ENCODE measurements around the gene PYM1.
"Not testable (repeated sequence)": the region's sequence is repeated elsewhere in the genome, so short reads cannot be mapped to it uniquely, and the experiment has no call there.

Gene PYM1

DNA sequence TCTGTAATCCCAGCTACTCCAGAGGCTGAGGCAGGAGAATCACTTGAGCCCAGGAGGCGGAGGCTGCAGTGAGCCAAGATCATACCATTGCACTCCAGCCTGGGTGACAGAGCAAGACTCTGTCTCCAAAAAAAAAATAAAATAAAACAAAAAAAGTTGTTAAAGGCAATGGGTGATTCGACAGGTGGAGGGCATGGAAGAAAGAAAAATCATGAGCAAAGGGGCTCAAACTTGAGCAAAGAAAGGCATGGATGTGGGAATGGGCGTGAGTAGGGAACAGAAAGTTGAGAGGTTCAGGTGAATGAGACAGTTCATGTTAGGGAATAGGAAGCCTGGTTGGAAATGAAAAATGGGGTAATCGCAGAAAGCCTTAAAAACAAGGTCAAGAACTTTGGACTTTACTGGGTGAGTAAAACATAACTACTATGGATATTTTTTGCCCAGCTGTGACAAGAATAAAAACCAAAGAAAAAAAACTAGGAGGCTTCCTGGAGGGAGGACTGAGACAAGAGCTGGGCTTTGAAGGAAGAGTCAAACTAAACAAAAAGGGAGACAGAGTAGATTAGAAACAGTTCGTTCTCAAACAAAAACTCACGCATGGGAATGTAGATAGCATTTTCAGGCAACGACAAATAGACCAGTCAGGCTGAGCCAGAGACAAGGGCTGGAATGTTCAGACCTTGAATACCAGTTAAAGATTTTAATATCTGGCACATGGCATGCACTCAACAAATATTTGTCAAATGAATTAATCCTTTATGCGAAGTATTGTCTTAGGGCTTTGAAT lies 18.8 kb downstream of the PYM1 start:
- no peak for DNase-seq

DNA sequence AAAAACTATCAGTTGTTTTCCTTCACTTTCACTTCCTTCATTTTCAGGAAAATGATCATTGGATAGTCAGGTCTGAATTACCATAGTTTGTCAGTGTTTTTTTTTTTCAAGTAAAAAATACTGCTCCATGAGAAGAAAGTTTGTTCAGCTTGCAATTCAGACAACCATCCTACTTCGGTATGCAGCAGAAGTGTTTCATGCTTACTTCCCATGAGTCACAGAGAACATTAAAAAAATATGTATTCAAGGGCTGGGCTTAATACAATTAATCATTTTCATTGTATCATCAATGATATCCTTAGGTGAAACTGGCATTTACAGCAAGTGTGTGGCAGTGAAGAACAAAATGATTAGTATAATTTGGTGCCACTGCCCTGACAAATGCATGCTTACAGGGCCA lies 21.6 kb downstream of the PYM1 start:
- DNase-seq = no peak

DNA sequence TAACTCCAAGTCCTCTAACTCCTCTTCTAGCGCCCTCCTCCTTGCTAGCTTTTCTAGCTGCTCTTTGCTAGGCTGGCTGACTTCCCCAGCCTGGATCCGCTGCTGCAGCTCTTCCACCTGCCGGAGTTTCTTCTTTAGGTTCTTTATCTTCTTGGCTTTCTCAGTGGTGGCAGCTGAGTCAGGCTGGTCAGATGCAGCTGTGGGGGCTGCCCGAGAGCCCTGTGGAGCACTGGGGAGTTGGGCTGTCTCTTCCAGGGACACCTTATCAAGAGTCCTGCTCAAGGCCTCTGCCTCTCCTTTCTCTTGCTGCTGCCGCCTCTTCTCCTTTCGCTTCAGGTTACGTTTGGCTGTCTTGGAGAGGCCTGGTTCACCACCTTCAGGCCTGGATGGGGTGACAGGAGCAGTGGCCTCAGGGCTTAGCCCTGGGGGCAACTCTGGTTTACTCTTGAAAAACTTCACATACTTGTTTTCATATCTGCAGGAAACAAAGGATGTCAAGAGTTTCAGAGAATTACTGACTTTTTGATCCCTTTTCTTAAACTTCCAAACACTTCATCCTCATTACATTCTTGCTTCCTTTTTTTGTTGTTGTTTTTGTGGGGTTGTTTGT lies 25.7 kb downstream of the PYM1 start:
- no peak for DNase-seq

DNA sequence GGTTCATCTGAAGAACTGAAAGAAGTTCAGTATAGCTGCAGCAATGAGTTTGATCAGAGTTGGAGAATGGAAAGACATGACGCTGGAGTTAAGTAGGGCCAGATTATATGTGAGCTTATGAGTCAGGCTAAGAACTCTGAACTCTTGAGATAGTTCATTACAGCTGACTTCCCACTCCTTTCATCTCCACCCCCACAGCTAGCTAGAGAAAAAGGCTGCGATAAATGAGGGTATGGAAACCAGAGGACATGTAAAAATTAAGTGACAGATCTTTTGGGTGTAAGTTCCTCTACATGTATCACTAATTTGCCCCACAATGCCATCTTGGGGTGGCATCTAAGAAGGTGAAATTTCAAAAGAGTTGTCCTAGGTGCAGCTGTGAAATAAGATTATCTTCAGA lies 28.6 kb downstream of the PYM1 start:
- DNase-seq = no peak

DNA sequence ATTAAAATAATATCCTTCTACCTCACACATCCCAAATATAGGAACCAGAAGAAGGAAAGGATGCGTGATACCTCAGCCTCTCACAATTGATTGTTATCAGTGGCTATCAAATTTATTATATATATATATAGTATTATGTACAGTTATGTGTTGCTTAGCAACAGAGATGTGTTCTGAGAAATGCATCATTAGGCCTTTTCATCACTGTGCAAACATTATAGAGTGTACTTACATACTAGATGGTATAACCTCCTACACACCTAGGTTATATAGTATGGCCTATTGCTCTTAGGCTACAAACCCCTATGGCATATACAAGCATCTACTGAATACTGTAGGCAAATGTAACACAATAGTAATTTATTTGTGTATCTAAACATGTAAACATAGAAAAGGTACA lies 34.0 kb downstream of the PYM1 start:
- DNase-seq = no peak

DNA sequence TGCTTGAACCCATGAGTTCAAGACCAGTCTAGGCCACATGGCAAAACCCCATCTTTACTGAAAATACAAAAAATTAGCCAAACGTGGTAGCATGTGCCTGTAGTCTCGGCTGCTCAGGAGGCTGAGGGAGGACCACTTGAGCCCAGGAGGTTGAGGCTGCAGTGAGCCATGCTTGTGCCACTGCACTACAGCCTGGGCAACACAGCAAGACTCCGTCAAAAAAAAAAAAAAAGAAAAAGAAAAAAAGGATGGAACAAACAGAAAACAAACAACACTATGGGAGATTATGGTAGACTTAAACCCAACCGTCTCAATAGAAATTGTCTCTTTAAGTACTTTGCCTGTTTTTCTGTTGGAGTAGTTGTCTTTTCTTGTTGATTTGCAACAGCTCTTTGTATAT lies 36.4 kb downstream of the PYM1 start:
- DNase-seq = no peak

DNA sequence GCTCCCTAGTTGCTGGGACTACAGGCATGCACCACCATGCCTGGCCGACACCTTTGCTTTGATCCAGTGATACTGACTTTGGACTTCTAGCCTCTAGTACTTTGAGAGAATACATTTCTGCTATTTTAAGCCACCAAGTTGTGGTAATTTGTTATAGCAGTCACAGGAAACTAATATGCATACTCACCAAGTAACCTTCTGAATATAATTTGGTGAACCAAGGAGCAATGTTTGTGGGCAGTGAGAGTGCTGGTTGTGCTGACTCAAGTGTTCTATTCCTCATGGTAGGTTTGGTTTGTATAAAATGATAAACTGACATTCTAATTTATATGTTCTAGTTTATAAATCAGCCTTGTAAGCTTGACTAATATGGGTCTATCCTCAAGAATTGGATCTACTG lies 42.6 kb downstream of the PYM1 start:
- DNase-seq = no peak

DNA sequence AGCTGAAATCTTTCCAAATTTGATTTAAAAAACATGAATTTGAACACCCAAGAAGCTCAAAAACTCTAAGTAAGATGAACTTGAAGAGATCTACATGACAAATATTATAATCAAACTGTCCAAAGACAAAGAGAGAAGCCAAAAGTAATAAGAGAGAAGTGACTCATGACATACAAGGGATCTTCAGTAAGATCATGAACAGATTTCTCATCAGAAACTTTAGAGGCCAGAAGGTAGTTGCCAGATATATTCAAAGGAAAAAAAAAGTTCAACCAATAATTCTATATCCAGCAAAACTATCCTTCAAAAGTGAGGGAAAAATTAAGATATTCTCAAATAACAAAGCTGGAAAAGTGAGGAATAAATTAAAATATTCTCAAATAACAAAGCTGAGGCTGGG lies 49.9 kb downstream of the PYM1 start:
- no peak for DNase-seq

DNA sequence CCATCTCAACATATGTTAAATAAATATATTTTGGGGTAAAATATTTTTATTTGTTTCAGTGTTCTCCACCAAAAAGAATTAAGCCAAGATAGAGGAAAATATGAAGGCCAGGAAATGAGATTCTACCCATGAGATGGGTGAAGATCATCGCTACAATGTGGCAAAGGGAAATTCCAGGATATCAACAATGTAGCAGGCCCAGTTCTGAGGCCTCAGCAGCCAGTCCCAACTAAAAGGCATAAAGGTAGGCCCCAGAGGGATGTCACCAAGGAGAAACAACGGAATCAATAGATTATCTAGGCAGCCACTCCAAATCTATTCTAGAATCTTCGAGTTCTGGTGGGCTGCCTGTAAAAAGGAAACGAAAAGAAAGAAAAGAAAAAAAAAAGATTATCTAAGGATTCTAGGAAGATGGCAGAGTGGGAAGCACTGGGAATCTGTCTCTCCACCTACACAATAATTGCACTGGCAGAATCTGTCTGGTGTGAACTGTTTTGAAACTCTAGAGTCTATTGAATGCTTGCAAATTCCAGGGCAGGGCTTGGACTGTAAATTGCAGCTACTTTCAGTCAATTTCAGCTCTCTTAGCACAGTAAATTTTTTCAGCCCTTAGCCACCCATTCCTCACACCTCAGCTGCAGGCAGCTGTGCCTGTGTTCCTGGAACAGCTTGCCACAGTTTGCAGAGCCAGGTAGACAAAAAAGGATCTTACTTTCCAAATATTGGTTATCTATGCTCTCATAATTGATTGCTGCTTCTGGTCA lies 51.8 kb downstream of the PYM1 start:
- no peak for DNase-seq

DNA sequence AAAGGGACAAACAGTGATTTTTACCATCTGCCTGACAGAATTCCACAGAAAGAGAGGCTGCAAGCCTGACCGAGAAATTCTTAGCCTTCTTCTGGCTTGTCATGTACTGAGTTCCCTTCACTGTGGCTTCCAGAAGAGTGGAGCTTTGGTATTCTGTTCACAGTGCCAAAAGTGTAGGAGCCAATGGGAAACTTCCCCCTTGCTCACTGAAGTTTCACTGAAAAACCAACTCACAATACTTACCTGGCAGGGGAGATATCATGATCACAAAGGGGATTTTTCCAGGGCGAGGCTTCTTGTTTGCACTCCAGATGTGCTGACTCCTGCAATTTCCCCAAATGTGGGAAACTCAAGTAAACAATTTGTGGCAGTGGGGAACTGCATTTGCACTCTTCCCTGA lies 53.3 kb downstream of the PYM1 start:
- DNase-seq = no peak

DNA sequence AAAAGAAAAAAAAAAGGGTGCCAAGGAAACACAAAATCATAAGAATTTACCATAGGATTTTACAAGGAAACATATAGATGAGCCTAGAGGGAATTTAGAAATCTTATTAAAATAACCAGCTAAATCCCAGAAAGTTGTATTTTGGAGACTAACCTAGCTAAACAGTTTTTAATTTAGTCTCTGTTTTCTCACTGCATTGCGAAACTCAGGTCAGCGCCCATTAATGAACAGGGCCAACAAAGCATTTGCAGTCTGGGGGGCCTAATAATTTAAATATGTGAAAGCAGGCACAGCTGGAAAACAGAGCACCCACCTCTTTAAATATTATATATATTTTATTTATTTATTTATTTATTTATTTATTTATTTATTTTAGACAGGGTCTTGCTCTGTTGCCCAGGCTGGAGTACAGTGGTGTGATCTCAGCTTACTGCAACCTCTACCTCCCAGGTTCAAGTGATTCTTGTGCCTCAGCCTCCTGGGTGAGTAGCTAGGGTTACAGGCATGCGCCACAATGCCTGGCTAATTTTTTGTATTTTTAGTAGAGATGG lies 61.2 kb downstream of the PYM1 start:
- not testable (repeated sequence) for DNase-seq

DNA sequence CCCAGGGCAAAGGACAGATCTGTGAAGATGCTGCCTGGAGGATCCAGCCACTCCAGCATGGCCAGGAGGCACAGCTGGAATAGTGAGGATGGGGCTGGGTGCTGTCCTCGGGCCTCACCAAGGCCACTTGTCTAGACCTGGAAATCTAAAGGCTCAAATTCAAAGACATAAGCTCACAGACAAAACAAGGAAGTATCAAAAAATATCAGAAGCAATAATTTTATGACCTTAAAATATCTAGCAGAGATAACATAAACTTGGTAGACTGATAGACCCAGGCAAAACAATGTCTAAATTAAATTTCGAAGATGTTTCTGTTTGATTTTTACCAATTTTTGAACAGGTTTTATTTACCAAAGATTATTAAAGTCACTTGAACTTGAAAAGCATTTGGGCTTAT lies 62.4 kb downstream of the PYM1 start:
- no peak for DNase-seq

DNA sequence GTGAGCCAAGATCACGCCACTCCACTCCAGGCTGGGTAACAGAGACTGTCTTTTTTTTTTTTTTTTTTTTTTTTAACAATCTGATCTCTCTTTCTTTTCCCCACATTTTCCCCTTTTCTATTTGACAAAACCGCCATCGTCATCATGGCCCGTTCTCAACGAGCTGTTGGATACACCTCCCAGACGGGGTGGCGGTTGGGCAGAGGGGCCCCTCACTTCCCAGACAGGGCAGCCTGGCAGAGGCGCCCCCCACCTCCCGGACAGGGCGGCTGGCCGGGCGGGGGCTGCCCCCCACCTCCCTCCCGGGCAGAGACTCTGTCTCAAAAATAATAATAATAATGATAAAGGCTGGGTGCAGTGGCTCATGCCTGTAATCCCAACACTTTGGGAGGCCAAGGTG lies 64.8 kb downstream of the PYM1 start:
- DNase-seq = not testable (repeated sequence)

DNA sequence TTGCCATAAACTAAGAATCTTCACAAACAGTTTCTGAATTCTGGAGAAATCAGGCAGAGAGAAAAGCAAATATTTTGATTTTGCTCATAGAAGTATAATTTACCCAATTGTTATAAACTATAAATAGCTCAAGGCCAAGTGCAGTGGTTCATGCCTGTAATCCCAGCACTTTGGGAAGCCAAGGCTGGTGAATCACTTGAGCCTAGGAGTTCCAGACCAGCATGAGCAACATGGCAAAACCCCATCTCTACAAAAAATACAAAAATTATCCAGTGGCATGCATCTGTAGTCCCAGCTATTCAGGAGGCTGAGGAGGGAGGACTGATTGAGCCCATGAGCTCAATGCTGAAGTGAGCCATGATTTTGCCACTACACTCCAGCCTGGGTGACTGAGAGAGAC lies 65.4 kb downstream of the PYM1 start:
- no peak for DNase-seq

DNA sequence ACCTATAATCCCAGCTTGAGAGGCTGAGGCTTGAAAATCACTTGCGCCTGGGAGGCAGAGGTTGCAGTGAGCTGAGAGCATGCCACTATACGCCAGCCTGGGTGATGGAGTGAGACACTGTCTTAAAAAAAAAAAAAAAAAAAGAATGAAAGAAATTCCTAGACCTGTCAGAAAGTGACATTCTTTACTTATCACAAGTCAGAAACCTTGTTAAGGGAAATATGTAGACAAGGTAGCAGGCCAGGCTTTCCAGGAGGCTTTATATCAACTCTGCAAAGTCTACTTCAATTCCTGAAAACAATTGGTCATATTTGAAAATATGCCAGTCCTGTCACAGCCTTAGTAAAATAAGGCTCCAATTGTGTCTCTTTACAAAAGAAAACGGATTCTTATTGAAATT lies 65.8 kb downstream of the PYM1 start:
- no peak for DNase-seq

DNA sequence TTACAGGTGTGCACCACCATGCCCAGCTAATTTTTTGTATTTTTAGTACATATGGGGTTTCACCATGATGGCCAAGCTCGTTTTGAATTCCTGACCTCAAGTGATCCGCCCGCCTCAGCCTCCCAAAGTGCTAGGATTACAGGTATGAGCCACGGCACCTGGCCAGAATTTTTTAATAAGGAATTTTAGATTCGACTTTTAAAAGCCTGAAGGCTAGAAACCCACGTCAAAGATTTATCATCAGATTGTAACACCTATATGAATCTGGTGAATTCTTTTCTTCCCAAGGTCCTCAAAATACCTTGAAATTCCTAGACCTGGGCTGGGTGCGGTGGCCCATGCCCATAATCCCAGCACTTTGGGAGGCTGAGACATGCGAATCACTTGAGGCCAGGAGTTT lies 66.3 kb downstream of the PYM1 start:
- DNase-seq = no peak

DNA sequence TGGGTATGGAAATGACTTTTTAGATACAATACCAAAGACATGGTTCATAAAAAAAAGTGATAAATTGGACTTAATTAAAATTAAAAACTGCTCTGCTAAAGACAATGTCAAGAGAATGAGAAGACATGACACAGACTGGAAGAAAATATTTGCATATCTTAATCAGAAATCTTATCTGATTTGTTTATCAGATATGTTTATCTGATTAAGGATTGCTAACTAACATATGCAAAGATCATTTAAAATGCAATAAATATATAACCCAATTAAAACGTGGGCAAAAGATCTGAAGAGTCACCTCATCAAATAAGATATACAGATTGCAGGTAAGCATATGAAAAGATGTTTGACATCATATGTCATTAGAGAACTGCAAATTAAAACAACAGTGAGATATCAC lies 75.0 kb downstream of the PYM1 start:
- DNase-seq = no peak

Data from T1000 (cell line).